GM21717 (cell line): ENCODE measurements around the gene RPS6KA2.
A peak's percentile ranks its signal among the peaks of the same experiment; 100 is the strongest.

Experiments used
- ATAC-seq: cut with Tn5 transposase; IDR thresholded peaks from one replicate; pipeline ENCODE4 v1.9.1; 2021; ENCODE audit warnings: mild to moderate bottlenecking, moderate library complexity; ENCODE audit not compliant: unreplicated experiment

The RPS6KA2 gene

GRCh38 chr6:166508726-166509125 lies 118.3 kb downstream of the RPS6KA2 start:
- no peak for ATAC-seq

GRCh38 chr6:166507809-166508564 lies 119.1 kb downstream of the RPS6KA2 start:
- no peak for ATAC-seq

DNA sequence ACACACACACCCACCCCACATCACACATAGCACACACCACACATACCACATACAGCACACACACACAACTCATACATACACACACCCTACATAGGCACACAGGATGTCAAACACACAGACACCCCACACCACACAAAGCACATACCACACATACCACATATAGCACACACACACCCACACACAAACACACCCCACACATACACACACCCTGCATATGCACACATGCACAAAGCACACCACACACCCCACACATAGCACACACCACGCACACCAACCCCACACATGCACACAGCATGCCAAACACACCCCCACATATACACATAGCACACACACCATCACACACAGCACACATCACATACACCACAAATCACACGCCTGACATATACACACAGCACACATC lies 119.7 kb downstream of the RPS6KA2 start:
- ATAC-seq, result no peak

- no peak for ATAC-seq
Measured at GRCh38 chr6:166505133-166505905, 121.7 kb downstream of the RPS6KA2 start.

DNA sequence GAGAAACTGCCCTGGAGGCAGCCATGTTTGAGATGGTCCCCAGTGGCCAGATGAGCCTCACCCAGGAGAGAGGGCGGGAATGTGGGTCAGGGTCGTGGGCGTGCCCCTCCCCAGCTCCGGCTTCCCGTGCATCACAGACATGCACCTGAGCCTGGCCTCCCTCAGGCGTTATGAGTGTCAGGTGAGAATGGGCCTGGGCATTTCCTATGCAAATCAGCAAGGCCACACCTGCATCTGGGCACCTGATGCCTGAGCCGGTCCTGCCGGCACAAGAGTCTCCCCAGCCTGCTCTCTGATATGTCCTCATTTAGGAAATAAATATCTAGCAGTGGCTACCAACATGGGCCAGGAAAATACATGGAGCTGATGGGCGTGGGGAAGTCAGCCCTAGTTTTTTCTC lies 123.0 kb downstream of the RPS6KA2 start:
- no peak for ATAC-seq

- no peak for ATAC-seq
Measured at GRCh38 chr6:166503167-166503744, 123.8 kb downstream of the RPS6KA2 start.

DNA sequence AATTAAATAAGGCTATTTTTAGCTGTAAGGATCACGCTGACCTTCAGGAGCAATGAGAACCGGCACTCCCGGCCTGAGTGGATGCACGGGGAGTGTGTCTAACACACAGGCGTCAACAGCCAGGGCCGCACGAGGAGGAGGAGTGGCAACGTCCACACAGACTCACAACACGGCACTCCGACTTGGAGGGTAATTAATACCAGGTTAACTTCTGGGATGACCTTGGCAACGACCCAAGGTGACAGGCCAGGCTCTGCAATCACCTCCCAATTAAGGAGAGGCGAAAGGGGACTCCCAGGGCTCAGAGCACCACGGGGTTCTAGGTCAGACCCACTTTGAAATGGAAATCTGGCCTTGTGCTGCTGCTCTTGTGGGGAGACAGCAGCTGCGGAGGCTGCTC lies 124.6 kb downstream of the RPS6KA2 start:
- ATAC-seq, result no peak

DNA sequence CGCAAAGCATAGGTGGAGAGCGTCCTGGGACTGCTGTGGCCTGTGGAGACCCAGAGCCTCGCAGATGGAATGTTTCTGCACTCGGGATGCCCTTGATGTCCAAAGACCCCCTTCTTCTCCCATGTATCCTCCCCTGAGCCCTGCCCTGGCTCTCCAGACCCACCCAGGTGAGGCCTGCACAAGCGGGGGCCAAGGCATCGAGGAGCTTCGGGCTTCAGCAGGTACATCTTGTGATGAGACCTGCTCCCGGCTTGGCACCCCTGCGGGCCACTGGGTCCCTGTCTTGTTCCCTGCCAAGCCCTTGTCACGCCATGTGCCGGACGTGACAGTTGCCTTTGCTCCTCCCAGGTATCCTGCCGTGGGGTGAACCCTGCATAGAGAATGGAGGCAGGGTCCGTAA lies 125.8 kb downstream of the RPS6KA2 start:
- no peak for ATAC-seq

- no peak for ATAC-seq
Measured at GRCh38 chr6:166500246-166500645, 126.8 kb downstream of the RPS6KA2 start.

DNA sequence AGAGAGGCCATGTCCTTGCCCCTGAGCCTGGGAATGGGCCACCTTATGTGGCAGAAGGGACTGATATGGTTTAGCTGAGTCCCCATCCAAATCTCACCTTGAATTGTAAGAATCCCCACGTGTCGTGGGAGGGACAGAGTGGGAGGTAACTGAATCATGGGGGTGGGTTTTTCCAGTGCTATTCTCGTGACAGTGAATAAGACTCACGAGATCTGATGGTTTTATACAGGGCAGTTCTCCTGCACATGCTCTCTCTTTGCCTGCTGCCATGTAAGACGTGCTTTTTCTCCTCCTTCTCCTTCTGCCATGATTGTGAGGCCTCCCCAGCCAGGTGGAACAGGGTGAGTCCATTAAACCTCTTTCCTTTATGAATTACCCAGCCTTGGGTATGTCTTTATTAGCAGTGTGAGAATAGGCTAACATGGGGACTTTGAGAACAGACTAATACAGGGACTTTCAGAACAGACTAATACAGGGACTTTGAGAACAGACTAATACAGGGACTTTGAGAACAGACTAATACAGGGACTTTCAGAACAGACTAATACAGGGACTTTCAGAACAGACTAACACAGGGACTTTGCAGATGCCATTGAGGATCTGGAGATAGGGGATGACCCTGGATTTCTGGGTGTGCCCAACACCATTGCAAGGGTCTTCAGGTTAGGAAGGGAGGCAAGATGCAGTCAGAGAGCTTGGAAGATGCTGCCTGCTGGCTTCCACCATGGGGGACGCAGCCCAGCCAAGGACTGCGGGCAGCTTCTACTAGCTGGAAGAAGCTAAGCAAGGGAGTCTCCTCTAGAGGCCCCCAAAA lies 127.5 kb downstream of the RPS6KA2 start:
- ATAC-seq, result peak; percentile 62

DNA sequence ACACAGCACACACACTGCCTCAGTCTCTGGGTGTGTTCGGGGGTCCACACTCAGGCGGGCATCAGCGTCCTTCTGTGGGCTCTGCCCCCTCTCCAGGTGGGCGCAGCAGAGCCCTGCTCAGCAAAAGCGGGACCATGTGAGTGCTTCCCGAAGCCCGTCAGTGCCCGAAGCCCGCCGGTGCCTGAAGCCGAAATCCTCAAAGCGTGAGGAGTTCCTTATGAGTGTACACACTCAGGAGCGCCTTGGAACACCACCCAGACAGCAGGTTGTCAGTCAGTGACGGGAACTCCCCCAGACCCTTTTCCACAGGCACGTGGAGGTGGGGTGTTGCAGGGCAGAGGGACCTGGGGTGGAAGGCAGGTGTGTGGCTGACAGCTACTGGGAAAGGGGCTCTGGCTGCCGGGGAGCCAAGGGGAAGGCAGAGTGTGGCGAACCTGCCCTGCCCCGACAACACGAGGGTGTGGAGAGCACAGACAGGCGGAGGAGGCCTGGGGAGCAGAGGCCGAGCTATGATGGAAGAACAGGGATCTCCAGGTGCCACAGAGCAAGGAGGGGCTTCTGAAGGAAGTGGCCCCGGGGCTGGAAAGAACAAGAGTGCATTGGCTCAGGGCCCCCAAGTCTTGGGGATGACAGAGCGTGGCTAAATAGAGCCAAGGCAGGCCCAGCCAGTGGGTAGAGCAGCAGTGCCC lies 128.2 kb downstream of the RPS6KA2 start:
- ATAC-seq, result no peak

DNA sequence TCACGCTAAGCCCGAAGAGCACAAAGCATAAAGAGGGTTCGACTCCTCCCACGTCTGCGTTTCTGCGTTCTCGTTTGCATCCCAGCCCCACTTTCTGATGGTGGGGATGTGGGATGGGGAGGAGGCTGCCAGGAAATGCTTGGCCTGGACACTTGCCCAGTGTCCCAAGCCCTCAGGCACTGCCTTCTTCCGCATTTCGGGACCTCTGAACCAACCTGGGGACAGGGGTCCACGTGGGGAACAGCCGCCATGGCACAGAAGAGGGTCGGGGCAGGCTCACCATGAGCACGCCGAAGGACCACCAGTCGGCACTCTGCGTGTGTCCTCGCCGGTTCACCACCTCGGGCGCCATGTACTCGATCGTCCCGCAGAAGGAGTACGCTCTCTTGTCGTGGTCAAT lies 128.8 kb downstream of the RPS6KA2 start:
- no peak for ATAC-seq

- no peak for ATAC-seq
Measured at GRCh38 chr6:166497087-166497899, 129.8 kb downstream of the RPS6KA2 start.

GRCh38 chr6:166496460-166496859 lies 130.6 kb downstream of the RPS6KA2 start:
- no peak for ATAC-seq

- no peak for ATAC-seq
Measured at GRCh38 chr6:166495487-166496314, 131.3 kb downstream of the RPS6KA2 start.

DNA sequence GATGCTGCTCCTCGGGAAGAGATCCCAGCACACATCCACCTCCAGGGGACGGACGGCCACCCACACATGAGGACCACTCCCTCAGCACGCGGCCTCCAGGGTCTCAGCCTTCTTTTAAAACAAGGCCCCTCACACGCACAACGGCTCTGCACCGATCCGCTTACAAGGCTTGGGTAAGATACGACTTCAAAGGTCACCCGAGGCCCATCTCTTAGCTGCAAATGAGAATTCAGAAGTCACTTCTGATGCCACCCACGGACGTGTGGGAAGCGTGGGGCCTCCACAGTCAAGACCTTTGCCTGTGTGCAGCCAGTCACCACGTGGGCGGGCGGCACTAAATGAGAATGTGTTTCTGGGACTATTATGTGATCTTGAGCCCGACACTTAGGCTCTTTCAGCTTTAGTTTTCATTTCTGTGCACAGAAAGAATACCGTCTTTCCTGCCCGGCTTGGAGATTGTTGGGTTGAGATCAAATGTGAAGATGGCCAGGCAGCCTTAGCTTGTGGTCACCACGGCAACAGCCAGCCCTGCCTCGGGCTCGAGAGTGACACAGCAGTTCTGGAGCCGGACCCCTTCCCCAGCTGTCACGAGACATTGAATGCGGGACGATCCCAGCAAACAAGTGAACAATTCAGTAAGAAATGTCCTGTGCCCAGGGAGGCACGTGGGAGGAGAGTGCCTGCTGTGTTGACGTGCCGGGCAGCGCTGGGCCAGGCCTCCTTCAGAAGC lies 132.1 kb downstream of the RPS6KA2 start:
- no peak for ATAC-seq

DNA sequence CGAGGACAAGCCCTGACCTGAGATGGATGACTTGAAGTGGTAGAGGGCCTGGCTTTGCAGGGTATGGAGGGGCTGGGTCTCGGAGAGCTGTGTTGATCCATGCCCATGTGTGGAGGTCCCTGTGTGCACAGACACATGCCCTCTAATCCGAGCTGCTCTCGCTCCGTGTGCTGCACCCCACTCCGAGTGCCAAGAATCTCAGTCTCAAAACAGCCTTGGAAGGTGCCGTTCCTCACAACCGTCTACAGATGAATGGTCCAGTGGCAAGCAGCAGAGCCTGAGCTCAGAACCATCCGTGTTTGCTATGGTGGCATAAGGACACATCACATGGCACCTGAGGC lies 133.0 kb downstream of the RPS6KA2 start:
- no peak for ATAC-seq

GRCh38 chr6:166493427-166494100 lies 133.5 kb downstream of the RPS6KA2 start:
- ATAC-seq, result no peak
